ENCODE measurements around the gene ZBTB6.
A peak's percentile ranks its signal among the peaks of the same experiment; 100 is the strongest.
"Not testable (repeated sequence)": the region's sequence is repeated elsewhere in the genome, so short reads cannot be mapped to it uniquely, and the experiment has no call there.

Gene ZBTB6

DNA sequence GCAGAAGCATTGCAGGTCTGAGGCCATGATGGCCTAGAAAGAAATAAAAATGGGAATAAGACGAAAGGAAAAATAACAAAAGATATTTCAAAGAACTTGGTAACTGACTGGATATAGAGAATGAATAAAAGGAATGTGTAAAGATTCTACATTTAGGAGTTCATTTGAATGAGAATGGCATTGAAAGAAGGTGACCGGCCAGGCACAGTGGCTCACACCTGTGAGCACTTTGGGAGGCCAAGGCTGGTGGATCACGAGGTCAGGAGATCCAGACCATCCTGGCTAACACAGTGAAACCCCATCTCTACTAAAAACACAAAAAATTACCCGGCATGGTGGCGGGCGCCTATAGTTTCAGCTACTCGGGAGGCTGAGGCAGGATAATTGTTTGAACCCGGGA lies 9.6 kb upstream of the ZBTB6 start:
- no peak for DNase-seq

DNA sequence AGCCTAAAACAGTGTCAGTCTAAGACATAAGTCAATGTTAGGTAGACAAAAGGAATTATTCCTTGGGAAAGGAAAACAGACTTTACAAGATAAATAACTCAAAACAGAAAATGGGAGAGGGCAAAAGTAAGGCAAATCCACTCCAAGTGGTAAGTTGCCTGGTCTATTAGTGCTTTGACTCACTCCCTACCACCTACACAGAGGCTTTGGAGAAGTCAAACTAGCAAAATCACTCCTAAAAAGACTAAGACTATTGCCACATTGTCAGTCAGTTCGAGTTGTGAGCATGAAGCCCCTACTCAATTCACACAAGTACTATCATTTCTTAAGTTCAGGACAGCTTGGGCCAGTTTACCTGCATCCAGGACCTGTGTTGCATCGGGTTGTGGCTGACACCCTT lies 5.2 kb upstream of the ZBTB6 start:
- no peak for DNase-seq

DNA sequence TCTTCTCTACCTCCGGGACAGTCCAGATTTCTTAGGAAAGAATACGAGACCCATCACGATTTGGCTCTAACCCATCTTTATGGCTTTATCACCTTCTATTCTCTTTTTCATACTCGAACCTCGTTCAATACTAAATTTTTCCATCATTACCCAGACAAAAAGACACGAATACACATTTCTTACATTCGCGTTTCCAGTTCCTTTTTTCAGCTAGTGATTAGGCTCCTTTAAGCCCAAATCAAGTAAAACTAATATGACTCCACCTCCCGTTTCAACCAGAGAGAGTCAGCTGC lies 506 bp downstream of the ZBTB6 start:
- no peak for DNase-seq

DNA sequence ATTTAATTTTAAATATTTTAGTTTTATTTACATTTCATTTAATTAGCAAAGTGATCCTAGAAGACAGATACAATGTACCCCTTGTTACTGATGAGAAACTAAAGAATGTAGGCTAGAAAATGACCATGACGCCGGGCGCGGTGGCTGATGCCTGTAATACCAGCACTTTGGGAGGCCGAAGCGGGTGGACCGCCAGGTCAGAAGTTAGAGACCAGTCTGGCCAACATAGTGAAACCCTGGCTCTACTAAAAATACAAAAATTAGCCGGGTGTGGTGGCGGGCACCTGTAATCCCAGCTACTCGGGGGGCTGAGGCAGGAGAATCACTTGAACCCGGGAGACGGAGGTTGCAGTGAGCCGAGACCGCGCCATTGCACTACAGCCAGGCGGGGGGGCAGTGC lies 7.0 kb downstream of the ZBTB6 start:
- DNase-seq = not testable (repeated sequence)

DNA sequence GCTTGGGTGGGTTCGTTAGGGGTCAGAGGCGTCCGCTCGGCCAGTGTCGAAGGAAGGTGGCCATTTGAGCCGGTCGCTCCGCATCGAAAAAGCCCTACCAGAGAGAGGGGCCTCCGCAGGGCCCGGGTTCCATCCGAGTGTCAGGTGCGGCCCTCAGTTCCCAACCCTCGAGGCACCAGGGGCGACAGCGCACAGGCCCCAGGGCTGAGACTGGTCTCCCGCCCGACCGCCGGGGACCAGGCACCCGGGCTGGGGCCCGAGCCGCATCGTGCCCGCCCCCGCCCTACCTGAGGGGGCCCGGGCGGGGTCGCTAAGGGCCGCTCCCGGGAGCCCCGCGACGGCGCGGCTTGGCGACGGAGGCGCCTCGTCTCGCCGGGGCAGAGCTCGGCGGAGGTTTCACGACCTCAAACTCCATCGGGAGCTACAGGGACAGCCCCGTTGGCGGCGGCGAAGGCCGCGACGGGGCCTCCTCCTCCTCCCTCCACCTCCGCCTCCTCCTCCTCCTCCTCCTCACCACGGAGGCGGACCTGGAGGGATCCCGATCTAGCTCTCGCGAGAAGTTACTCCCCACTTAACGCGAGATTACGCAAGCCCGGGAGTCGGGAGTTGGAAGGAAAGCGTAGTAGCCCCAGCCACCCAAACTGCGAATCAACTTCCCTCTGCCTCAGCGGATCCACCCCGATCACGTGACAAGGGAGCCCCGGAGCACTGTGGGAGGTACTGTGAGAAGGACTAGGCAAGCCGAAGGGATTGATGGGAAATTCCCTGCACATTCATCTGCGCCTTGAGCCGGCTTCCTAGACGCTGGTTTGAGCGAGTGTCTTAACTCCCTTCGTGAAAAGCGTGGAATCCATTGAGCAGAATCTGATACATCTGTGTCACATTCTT lies 8.1 kb downstream of the ZBTB6 start, which contains the start of gene RC3H2:
TSS of gene RC3H2 (minus strand) at position 537 of the 888 bp plus-strand sequence. CDS start 7,850 bp downstream, outside the sequence.
- peak; percentile 98 for DNase-seq

DNA sequence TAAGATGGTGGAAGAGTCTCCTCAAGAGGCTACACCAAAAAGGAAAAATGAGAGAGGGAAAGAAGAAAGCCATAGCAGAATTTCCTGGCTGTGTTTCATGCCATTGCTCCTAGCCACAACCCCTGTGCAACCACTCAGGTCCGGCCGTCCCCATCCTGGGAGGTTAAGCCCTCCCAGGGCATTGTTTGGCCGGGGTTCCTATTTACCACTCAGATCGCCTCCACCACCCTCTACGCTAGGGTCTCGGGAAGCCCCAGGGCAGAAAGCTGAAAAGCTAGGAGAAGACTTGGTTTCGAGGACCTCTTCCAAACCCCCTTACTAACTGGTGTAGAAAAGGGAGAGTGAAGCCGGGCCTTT lies 8.7 kb downstream of the ZBTB6 start:
- DNase-seq = no peak

DNA sequence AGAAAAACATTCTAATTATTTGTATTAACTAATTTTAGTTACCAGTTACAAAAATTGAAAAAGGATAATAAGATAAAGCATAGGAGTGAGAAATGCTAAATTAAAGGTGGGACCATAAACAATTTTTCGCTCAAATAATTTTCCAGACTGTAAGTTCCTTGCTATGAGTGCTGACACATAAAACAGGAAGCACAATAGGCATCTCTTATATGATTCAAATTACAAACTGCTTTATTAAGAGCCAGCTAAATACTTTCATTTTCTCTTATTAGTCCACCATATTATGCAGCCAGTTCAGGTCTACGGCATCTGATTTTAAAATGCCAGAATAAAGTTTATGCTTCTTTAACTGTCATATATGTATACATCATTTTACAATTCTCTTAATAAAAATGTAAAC lies 12.3 kb downstream of the ZBTB6 start:
- no peak for DNase-seq

DNA sequence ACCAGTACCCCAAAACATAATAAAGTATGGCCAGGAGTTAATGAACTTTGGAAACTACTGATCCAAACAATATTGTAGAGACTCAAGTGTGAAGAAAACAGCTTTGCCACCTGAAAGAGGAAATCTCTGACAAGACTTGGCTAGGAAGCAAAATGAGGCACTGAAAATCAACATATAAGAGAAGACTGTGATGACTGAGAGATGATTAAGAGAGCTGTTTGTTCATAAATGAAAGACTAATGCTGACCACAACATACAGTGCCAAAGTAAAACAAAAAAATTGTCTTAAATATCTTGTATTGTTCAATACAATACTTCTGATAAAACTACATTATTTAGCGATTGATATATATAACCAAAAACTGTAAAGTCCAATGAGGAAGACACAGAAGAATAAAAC lies 15.2 kb downstream of the ZBTB6 start:
- DNase-seq = no peak

DNA sequence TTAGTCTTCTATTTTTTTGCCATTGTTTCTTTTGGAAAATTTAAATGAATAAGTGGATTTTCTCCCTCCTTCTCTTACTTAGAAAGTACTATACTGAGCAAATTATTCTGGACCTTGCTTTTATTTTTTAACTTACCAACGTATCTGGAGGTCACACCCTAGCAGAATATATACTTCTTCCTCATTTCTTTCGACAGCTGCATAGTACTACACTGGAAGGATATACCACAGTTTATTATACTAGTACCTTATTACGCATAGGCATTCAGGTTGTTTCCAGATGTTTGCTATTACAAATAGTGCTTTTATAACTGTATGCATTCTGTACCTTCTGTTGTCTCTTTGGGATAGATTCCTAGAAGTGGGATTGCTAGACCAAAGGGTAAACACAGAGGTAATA lies 24.6 kb downstream of the ZBTB6 start:
- DNase-seq = no peak

DNA sequence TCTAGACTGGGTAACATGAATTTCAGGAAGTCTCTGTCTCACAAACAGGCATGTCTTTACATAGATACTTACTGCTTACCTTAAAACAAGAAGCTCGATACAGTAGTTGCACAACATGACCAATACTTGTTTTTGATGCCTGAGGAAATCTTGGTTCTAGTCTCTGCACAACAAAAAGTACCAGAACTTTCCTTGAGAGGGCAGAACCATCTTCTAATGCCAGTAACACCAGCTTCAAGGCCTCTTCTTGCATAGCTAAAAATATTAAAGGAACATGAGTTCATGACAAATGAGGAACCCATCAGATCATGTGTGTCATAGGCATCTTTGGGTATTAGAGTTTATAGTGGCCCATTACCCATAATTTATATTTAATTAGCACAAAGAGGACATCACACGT lies 30.0 kb downstream of the ZBTB6 start:
- DNase-seq = no peak

DNA sequence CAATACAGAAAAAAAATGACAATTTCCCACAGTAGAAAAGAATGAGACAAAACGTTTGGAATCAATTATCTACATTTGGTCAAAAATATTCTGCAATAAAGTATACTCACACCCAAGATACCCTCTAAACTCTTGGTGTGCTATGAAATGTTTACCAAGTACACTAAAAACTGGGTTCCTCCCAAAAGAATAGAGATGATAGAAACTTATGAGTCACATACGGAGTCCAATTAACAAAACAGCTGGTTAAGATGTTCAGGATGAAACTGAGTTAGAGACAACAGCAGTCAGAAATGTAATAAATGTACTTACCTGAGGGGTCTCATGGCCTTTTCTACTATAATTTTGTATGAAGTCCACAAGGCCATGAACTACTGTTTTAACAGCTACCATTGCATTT lies 33.7 kb downstream of the ZBTB6 start:
- no peak for DNase-seq

DNA sequence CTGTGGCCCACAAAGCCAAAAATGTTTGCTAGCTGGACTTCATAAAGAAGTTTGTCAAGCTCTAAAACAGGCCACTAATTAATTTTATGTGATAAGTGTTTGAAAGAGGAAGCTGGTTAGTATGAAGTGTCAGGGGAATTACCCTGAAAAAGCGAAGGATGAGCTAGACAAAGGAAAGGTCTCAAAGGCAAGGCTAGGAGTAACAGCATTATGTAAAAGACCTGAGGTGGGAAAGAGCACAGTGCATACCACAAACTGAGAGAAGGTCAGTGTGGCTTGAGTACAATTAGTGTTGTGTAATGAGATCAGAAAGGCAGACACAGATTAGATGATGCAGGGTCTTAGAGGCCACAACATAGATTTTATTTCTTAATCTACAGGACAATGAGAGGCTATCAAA lies 37.6 kb downstream of the ZBTB6 start:
- DNase-seq = no peak

DNA sequence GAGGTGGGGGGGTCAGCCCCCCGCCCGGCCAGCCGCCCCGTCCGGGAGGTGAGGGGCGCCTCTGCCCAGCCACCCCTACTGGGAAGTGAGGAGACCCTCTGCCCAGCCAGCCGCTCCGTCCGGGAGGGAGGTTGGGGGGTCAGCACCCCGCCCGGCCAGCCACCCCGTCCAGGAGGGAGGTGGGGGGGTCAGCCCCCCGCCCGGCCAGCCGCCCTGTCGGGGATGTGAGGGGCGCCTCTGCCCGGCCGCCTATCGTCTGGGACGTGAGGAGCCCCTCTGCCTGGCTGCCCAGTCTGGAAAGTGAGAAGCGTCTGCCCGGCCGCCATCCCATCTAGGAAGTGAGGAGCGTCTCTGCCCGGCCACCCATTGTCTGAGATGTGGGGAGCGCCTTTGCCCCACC lies 45.8 kb downstream of the ZBTB6 start:
- DNase-seq = not testable (repeated sequence)

DNA sequence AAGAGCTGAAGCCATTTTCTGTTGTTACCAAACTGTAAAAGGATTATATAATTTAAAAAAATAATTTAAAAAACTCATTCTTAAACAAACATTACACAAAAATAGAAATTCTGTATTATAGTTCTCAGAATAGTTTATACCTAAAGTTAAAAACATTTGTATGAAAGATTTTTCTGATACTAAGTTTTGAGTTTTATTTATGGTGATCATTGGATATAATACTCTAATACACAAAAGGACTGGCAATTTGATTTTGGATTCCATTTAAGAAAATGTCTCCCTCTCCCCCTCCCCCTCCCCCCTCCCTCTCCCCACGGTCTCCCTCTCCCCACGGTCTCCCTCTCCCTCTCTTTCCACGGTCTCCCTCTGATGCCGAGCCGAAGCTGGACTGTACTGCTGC lies 47.0 kb downstream of the ZBTB6 start:
- no peak for DNase-seq

DNA sequence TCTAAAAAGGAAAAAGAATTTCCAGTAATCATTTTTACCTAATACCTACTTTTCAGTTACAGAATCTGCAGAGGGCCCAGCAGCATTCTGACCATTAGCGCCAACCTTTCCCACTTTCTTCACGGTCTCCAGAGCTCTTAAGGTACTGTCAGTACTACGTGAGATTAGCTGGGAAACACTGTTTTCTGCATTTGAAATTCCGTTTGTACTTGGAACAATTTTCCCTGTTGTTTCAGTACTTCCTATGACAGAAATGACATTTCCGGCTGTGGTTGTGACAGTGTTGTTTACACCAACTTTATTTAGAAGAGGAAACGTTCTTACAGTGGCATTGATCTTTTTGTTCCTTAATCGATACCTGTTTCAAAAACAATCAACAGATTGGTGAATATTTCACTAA lies 47.8 kb downstream of the ZBTB6 start:
- DNase-seq = no peak

DNA sequence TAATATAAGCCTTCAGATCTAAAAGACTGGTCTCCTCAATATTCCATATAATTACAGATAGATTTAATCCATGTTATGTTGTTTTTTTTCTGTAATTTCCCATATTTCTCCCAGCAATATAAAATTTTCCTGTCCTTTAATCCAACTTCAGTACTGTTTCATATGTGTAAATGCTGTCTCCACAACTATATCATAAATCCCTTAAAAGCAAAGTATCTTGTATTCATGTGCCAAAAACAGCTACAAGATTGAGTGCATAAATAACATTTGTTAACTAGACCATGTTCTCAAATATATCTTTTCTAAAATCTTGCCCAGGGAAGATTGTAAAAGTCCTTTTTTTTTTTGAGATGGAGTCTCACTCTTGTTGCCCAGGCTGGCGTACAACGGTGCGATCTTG lies 49.7 kb downstream of the ZBTB6 start:
- no peak for DNase-seq

DNA sequence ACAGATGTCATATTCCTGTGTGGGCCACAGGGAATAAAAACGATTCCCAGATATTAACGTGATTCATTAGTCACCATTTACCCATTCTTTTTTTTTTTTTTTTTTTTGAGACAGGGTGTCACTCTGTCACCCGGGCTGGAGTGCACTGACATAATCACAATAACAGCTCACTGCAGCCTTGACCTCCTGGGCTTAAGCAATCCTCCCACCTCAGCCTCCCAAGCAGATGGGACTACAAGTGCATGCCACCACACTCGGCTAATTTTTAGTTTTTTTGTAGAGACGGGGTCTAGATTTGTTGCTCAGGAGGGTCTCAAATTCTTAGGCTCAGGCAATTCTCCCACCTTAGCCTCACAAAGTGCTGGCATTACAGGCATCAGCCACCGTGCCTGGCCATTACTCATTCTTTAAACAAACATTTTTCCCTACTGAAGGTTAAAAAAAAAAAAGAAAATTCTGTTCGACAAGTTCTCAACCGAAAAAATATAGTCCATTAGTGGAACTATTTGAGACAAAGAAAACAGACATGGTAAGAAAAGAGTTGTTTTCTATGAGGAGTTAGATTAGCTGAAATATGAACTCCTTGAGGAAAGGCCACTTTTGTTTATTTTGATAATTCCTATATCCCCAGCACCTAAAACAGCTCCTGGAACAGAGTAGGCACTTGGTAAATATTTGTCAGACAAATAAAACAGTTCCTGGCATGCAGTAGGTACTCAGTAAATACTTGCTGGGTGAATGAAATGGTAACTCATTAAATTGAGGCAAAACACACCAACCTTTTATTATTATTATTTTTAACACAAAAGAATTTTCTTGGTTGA lies 52.6 kb downstream of the ZBTB6 start:
- DNase-seq = no peak
